KMS-11 (cell line): ENCODE results near the gene ANXA2R.
A peak's percentile ranks its signal among the peaks of the same experiment; 100 is the strongest.

ENCODE experiments used
- H2AFZ ChIP-seq: fragments of 200-600 bp; sonication (generic); 2 replicates; pipeline ENCODE4 v1.6.1; 2016; ENCODE audit warnings: antibody characterized with exemption, mixed run types, low read depth
- H3K27ac ChIP-seq: fragments of 200-600 bp; sonication (generic); 2 replicates; pipeline ENCODE4 v1.6.1; 2016; ENCODE audit warnings: mild to moderate bottlenecking, mixed run types
- H3K27me3 ChIP-seq: fragments of 200-600 bp; sonication (generic); 2 replicates; pipeline ENCODE4 v1.6.1; 2017; ENCODE audit warnings: mild to moderate bottlenecking, low read depth, mixed run types, moderate library complexity; ENCODE audit not compliant: insufficient read depth
- H3K36me3 ChIP-seq: fragments of 200-600 bp; sonication (generic); 2 replicates; pipeline ENCODE4 v1.6.1; 2017; ENCODE audit warnings: mild to moderate bottlenecking, mixed run types; ENCODE audit not compliant: insufficient read depth
- H3K4me1 ChIP-seq: fragments of 200-600 bp; sonication (generic); 2 replicates; pipeline ENCODE4 v1.6.1; 2016; ENCODE audit warnings: mild to moderate bottlenecking, low read depth, mixed run types; ENCODE audit not compliant: poor library complexity, severe bottlenecking
- H3K4me2 ChIP-seq: fragments of 200-600 bp; sonication (generic); 2 replicates; pipeline ENCODE4 v1.7.0; 2016; ENCODE audit warnings: mild to moderate bottlenecking, mixed run types
- H3K4me3 ChIP-seq: fragments of 200-600 bp; sonication (generic); IDR thresholded peaks from 2 replicates; pipeline ENCODE4 v1.6.1; 2017; ENCODE audit warnings: low read depth, low read length, mixed read lengths; ENCODE audit not compliant: insufficient read depth
- H3K79me2 ChIP-seq: fragments of 200-600 bp; sonication (generic); 2 replicates; pipeline ENCODE4 v1.6.1; 2016; ENCODE audit warnings: low read depth, mixed run types; ENCODE audit not compliant: insufficient read depth
- H3K9ac ChIP-seq: fragments of 200-600 bp; sonication (generic); 2 replicates; pipeline ENCODE4 v1.6.1; 2016; ENCODE audit warnings: mild to moderate bottlenecking, mixed run types
- H4K20me1 ChIP-seq: fragments of 200-600 bp; sonication (generic); 2 replicates; pipeline ENCODE4 v1.6.1; 2016; ENCODE audit warnings: mild to moderate bottlenecking, mixed run types; ENCODE audit not compliant: insufficient read depth
- CTCF ChIP-seq: fragments of 200-600 bp; sonication (generic); conservative IDR thresholded peaks from 2 replicates; pipeline ENCODE4 v1.6.1; 2017; ENCODE audit warnings: low read depth, mild to moderate bottlenecking, antibody characterized with exemption, low read length, moderate library complexity, mixed read lengths

The ANXA2R gene

GRCh38 chr5:42993516-42994245, 46.4 kb downstream of the ANXA2R start:
- Histone ChIP-seq H3K4me2 (peak overlapping the region; percentile 99), H4K20me1 (no peaks in the 10 kb centered on the region), H2AFZ (peak overlapping the region; percentile 53; the same call in 1 of the 2 replicates), H3K9ac (peak overlapping the region; percentile 88), H3K36me3 (no peaks in the 10 kb centered on the region), H3K79me2 (peaks cover 24% of the 10 kb centered on the region; the same call in 1 of the 2 replicates), H3K27ac (peak overlapping the region; percentile 97), H3K4me1 (peaks cover 21% of the 10 kb centered on the region), H3K4me3 (no peak overlapping the region), H3K27me3 (no peaks in the 10 kb centered on the region)
- 0 out of 2 replicates have a peak, but pooled peaks have one; percentile 10 for TF ChIP-seq CTCF

- TF ChIP-seq CTCF = no peak
- H2AFZ ChIP-seq = peak overlapping the region; percentile 58
- H3K36me3 ChIP-seq = no peaks in the 10 kb centered on the region
- peak overlapping the region; percentile 99 for H3K4me2 ChIP-seq
- no peaks in the 10 kb centered on the region for H4K20me1 ChIP-seq
- H3K9ac ChIP-seq = peak overlapping the region; percentile 88
- H3K79me2 ChIP-seq = peaks cover 38% of the 10 kb centered on the region
- peak overlapping the region; percentile 97 for H3K27ac ChIP-seq
- peaks cover 35% of the 10 kb centered on the region for H3K4me1 ChIP-seq
- no peak overlapping the region for H3K4me3 ChIP-seq
- no peaks in the 10 kb centered on the region for H3K27me3 ChIP-seq
These were observed 47.8 kb downstream of the ANXA2R start for GRCh38 chr5:42992088-42992879.

- Histone ChIP-seq H3K4me3 (no peak overlapping the region), H2AFZ (peak overlapping the region; percentile 58), H3K4me2 (peak overlapping the region; percentile 99), H3K27ac (peak overlapping the region; percentile 97), H3K27me3 (no peaks in the 10 kb centered on the region), H3K79me2 (peaks cover 45% of the 10 kb centered on the region), H3K9ac (peak overlapping the region; percentile 88), H3K4me1 (peaks cover 37% of the 10 kb centered on the region), H3K36me3 (no peaks in the 10 kb centered on the region), H4K20me1 (no peaks in the 10 kb centered on the region)
- TF ChIP-seq CTCF = no peak
These were observed 48.6 kb downstream of the ANXA2R start for GRCh38 chr5:42991404-42992087.

DNA sequence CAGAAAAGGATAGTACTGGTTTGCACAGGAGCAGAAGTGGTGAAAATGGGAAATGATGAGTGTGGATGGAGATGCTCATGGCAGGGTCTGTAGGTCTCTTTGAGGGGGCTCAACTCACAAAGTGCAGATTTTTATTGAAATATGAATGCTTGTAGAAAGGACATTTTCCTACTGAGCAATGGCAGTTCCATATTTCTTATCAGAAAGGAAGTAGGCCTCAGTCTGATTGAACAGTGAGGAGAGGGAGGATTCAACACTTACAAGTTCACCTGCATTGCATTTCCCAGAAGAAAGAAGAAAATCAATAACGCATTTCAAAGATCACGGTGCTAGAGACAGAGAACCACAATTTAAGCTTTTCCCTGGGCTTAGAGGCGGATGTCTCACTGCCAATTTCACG, 49.2 kb downstream of the ANXA2R start:
- Histone ChIP-seq H3K4me2 (peak overlapping the region; percentile 99), H3K9ac (peak overlapping the region; percentile 88)
- no peak for TF ChIP-seq CTCF

More for the DNA sequence above, 49.2 kb downstream of the ANXA2R start:
- Histone ChIP-seq H2AFZ (peak overlapping the region; percentile 58; the same call in 1 of the 2 replicates), H3K27me3 (no peaks in the 10 kb centered on the region), H3K4me1 (peaks cover 36% of the 10 kb centered on the region), H3K27ac (peak overlapping the region; percentile 97), H3K4me3 (no peak overlapping the region), H3K36me3 (no peaks in the 10 kb centered on the region), H4K20me1 (no peaks in the 10 kb centered on the region), H3K79me2 (peaks cover 45% of the 10 kb centered on the region)
